Body of pancreas (tissue), 4 donors: ENCODE results near the gene CACNA2D4.

Experiments
- CTCF ChIP-seq, 7 experiments: fragments of 450-650 bp in 4 of 7; fragments of 200-600 bp in 3 of 7; sonication (generic) in 3 of 7; IDR thresholded peaks; one replicate each; pipeline ENCODE4 v1.5.1; 2016 to 2019; ENCODE audit warnings: antibody characterized with exemption in 7 of 7
- POLR2A ChIP-seq, 3 donors: fragments of 450-650 bp; IDR thresholded peaks; one replicate each; pipeline ENCODE4 v1.6.1; 2016; ENCODE audit warnings: antibody characterized with exemption in 3 of 3, mild to moderate bottlenecking in 2 of 3

GRCh38 chr12:1873531-1874510 lies 44.6 kb downstream of the CACNA2D4 start:
- no peak for TF ChIP-seq CTCF (IDR thresholded peaks at IDR 0.05)
- no peak for TF ChIP-seq POLR2A (IDR thresholded peaks at IDR 0.05)
